Activated CD4-positive, alpha-beta memory T cell treated with anti-CD3 and anti-CD28 coated beads for 36 hours (primary cell): Measurements from ENCODE around the gene CRHR2. TPM values are rescaled to one million over a fixed set of nuclear protein-coding genes. Genes with fewer than 3 reads are reported as not detected.
"Not testable (repeated sequence)": the region's sequence is repeated elsewhere in the genome, so short reads cannot be mapped to it uniquely, and the experiment has no call there.

Experiments
- CTCF ChIA-PET: fragments of 350-600 bp; sonication (Branson Sonifier 250); formaldehyde crosslinking; loops from one replicate; lab custom pipeline; 2021; ENCODE audit warnings: antibody characterized with exemption, inconsistent platforms; lab: Charles Lee
- POLR2A ChIA-PET: fragments of 350-600 bp; sonication (Branson Sonifier 250); formaldehyde crosslinking; loops from one replicate; lab custom pipeline; 2021; ENCODE audit warnings: antibody characterized with exemption; lab: Charles Lee
- DNase-seq: peaks from one replicate; pipeline ENCODE4 v3.0.0-alpha.2; 2020
- H3K27ac Mint-ChIP-seq: one replicate; pipeline ENCODE4 v1.8.0; 2021; ENCODE audit warnings: mixed read lengths
- H3K27me3 Mint-ChIP-seq: one replicate; pipeline ENCODE4 v1.8.0; 2021; ENCODE audit warnings: mixed read lengths
- H3K36me3 Mint-ChIP-seq: one replicate; pipeline ENCODE4 v1.8.0; 2021; ENCODE audit warnings: mixed read lengths
- H3K4me1 Mint-ChIP-seq: one replicate; pipeline ENCODE4 v1.8.0; 2021; ENCODE audit warnings: low read depth, mixed read lengths
- H3K4me3 Mint-ChIP-seq: one replicate; pipeline ENCODE4 v1.8.0; 2021; ENCODE audit warnings: mild to moderate bottlenecking, mixed read lengths
- H3K9me3 Mint-ChIP-seq: one replicate; pipeline ENCODE4 v1.8.0; 2021; ENCODE audit warnings: mixed read lengths
- intact Hi-C: fragments of 100-400 bp; cut with micrococcal nuclease; formaldehyde crosslinking; loops from one replicate; pipeline ENCODE4 v1.15.1; 2023
- total RNA-seq, 2 experiments: library from RNA; stranded (reverse); gene quantifications; one replicate each; pipeline ENCODE4 v1.2.3, GENCODE V29; 2021

CRHR2 gene
- total RNA-seq, 2 experiments from 2014 or later = 0.07 TPM; not detected in 1

GRCh38 chr7:30722187-30722586, 39.9 kb upstream of the CRHR2 start:
- H3K4me1 Mint-ChIP-seq = peaks cover 16% of the 10 kb centered on the region
- intact Hi-C loops = no loop called here
- H3K9me3 Mint-ChIP-seq = peaks cover 26% of the 10 kb centered on the region
- peaks cover 29% of the 10 kb centered on the region for H3K36me3 Mint-ChIP-seq
- H3K4me3 Mint-ChIP-seq = no peak overlapping the region
- H3K27ac Mint-ChIP-seq = no peak overlapping the region
- CTCF ChIA-PET = interaction anchor here (3.3 kb wide), 1 partner anchor 18 kb away, joined by 14 read pairs; no protein-coding TSS in a partner anchor
- DNase-seq = no peak
- POLR2A ChIA-PET = no interaction called here
- no peaks in the 10 kb centered on the region for H3K27me3 Mint-ChIP-seq

GRCh38 chr7:30721211-30721610, 39.0 kb upstream of the CRHR2 start:
- no peak overlapping the region for H3K27ac Mint-ChIP-seq
- CTCF ChIA-PET = interaction anchor here (3.3 kb wide), 1 partner anchor 19 kb away, joined by 14 read pairs; no protein-coding TSS in a partner anchor
- POLR2A ChIA-PET = no interaction called here
- no peak overlapping the region for H3K4me3 Mint-ChIP-seq
- H3K36me3 Mint-ChIP-seq = peaks cover 34% of the 10 kb centered on the region
- H3K27me3 Mint-ChIP-seq = no peaks in the 10 kb centered on the region
- peaks cover 7% of the 10 kb centered on the region for H3K4me1 Mint-ChIP-seq
- DNase-seq = no peak
- intact Hi-C loops = no loop called here
- H3K9me3 Mint-ChIP-seq = peaks cover 31% of the 10 kb centered on the region

- POLR2A ChIA-PET = not testable (repeated sequence)
Observed at GRCh38 chr7:30719434-30719833, 37.2 kb upstream of the CRHR2 start.

GRCh38 chr7:30717181-30717580, 34.9 kb upstream of the CRHR2 start:
- Mint-ChIP-seq H3K36me3 (peaks cover 36% of the 10 kb centered on the region), H3K4me3 (no peak overlapping the region), H3K27ac (no peak overlapping the region), H3K27me3 (no peaks in the 10 kb centered on the region), H3K4me1 (no peaks in the 10 kb centered on the region), H3K9me3 (peaks cover 31% of the 10 kb centered on the region)
- ChIA-PET CTCF (interaction anchor here (0.8 kb wide), 1 partner anchor 24 kb away, joined by 3 read pairs; no protein-coding TSS in a partner anchor), POLR2A (no interaction called here)
- intact Hi-C loops = no loop called here
- no peak for DNase-seq

More at GRCh38 chr7:30719434-30719833, 37.2 kb upstream of the CRHR2 start:
- H3K4me3 Mint-ChIP-seq, H3K27me3 Mint-ChIP-seq, DNase-seq, H3K27ac Mint-ChIP-seq, CTCF ChIA-PET, intact Hi-C loops, H3K4me1 Mint-ChIP-seq: not testable (repeated sequence)
- H3K36me3 Mint-ChIP-seq = peaks cover 36% of the 10 kb centered on the region
- H3K9me3 Mint-ChIP-seq = peaks cover 31% of the 10 kb centered on the region

- H3K27ac Mint-ChIP-seq = no peak overlapping the region
- ChIA-PET POLR2A (no interaction called here), CTCF (no interaction called here)
- no peaks in the 10 kb centered on the region for H3K4me1 Mint-ChIP-seq
- peaks cover 23% of the 10 kb centered on the region for H3K9me3 Mint-ChIP-seq
- no peak overlapping the region for H3K4me3 Mint-ChIP-seq
- DNase-seq = no peak
- H3K27me3 Mint-ChIP-seq = no peaks in the 10 kb centered on the region
- peaks cover 24% of the 10 kb centered on the region for H3K36me3 Mint-ChIP-seq
- intact Hi-C loops = no loop called here
Observed at GRCh38 chr7:30714129-30714528, 31.9 kb upstream of the CRHR2 start.

- Mint-ChIP-seq H3K9me3 (peaks cover 16% of the 10 kb centered on the region), H3K27ac (no peak overlapping the region), H3K27me3 (no peaks in the 10 kb centered on the region), H3K36me3 (peaks cover 17% of the 10 kb centered on the region), H3K4me3 (no peak overlapping the region), H3K4me1 (no peaks in the 10 kb centered on the region)
- ChIA-PET POLR2A (no interaction called here), CTCF (no interaction called here)
- intact Hi-C loops = no loop called here
- DNase-seq = no peak
Observed at GRCh38 chr7:30713392-30713791, 31.1 kb upstream of the CRHR2 start.

GRCh38 chr7:30710669-30711068, 28.4 kb upstream of the CRHR2 start:
- CTCF ChIA-PET = interaction anchor here (0.6 to 1.1 kb wide), 3 partner anchors 16 to 649 kb away, joined by 3 to 5 read pairs (median 4); no protein-coding TSS in a partner anchor
- DNase-seq = no peak
- no peak overlapping the region for H3K27ac Mint-ChIP-seq
- intact Hi-C loops = no loop called here
- H3K4me3 Mint-ChIP-seq = no peak overlapping the region
- peaks cover 2% of the 10 kb centered on the region for H3K36me3 Mint-ChIP-seq
- H3K27me3 Mint-ChIP-seq = no peaks in the 10 kb centered on the region
- POLR2A ChIA-PET = interaction anchor here (0.7 kb wide), 1 partner anchor 664 kb away, joined by 5 read pairs; no protein-coding TSS in a partner anchor
- no peaks in the 10 kb centered on the region for H3K9me3 Mint-ChIP-seq
- H3K4me1 Mint-ChIP-seq = no peaks in the 10 kb centered on the region

GRCh38 chr7:30709549-30709948, 27.3 kb upstream of the CRHR2 start:
- Mint-ChIP-seq H3K36me3 (no peaks in the 10 kb centered on the region), H3K27me3 (no peaks in the 10 kb centered on the region), H3K4me1 (no peaks in the 10 kb centered on the region), H3K4me3 (no peak overlapping the region), H3K9me3 (no peaks in the 10 kb centered on the region), H3K27ac (no peak overlapping the region)
- no peak for DNase-seq
- intact Hi-C loops = no loop called here
- ChIA-PET CTCF (interaction anchor here (1.1 kb wide), 1 partner anchor 17 kb away, joined by 3 read pairs; no protein-coding TSS in a partner anchor), POLR2A (no interaction called here)

- Mint-ChIP-seq H3K4me1 (no peaks in the 10 kb centered on the region), H3K4me3 (no peak overlapping the region), H3K27ac (no peak overlapping the region), H3K36me3 (no peaks in the 10 kb centered on the region), H3K9me3 (no peaks in the 10 kb centered on the region), H3K27me3 (no peaks in the 10 kb centered on the region)
- intact Hi-C loops = no loop called here
- DNase-seq = no peak
- ChIA-PET CTCF (no interaction called here), POLR2A (no interaction called here)
Observed at GRCh38 chr7:30708983-30709382, 26.7 kb upstream of the CRHR2 start.

GRCh38 chr7:30708412-30708811, 26.2 kb upstream of the CRHR2 start:
- H3K4me3 Mint-ChIP-seq = no peak overlapping the region
- H3K27me3 Mint-ChIP-seq = no peaks in the 10 kb centered on the region
- H3K36me3 Mint-ChIP-seq = no peaks in the 10 kb centered on the region
- POLR2A ChIA-PET = interaction anchor here (0.6 kb wide), 1 partner anchor 131 kb away, joined by 3 read pairs; no protein-coding TSS in a partner anchor
- no peaks in the 10 kb centered on the region for H3K9me3 Mint-ChIP-seq
- no peaks in the 10 kb centered on the region for H3K4me1 Mint-ChIP-seq
- no peak for DNase-seq
- CTCF ChIA-PET = no interaction called here
- no peak overlapping the region for H3K27ac Mint-ChIP-seq
- intact Hi-C loops = no loop called here

GRCh38 chr7:30707391-30708357, 25.4 kb upstream of the CRHR2 start:
- intact Hi-C loops = no loop called here
- Mint-ChIP-seq H3K4me1 (no peaks in the 10 kb centered on the region), H3K9me3 (no peaks in the 10 kb centered on the region), H3K36me3 (no peaks in the 10 kb centered on the region), H3K27ac (no peak overlapping the region), H3K4me3 (no peak overlapping the region), H3K27me3 (no peaks in the 10 kb centered on the region)
- no peak for DNase-seq
- ChIA-PET POLR2A (no interaction called here), CTCF (interaction anchor here (1.1 kb wide), 1 partner anchor 32 kb away, joined by 3 read pairs; no protein-coding TSS in a partner anchor)

- H3K4me3 Mint-ChIP-seq = no peak overlapping the region
- intact Hi-C loops = no loop called here
- POLR2A ChIA-PET = no interaction called here
Observed at GRCh38 chr7:30706908-30707307, 24.7 kb upstream of the CRHR2 start.

More at GRCh38 chr7:30706908-30707307, 24.7 kb upstream of the CRHR2 start:
- Mint-ChIP-seq H3K27me3 (no peaks in the 10 kb centered on the region), H3K36me3 (no peaks in the 10 kb centered on the region), H3K9me3 (no peaks in the 10 kb centered on the region), H3K4me1 (no peaks in the 10 kb centered on the region), H3K27ac (no peak overlapping the region)
- CTCF ChIA-PET = interaction anchor here (1.1 kb wide), 1 partner anchor 33 kb away, joined by 3 read pairs; no protein-coding TSS in a partner anchor
- DNase-seq = no peak
